HG03066 (cell line): Measurements from ENCODE around the gene PARP3.

Experiments used
- ATAC-seq: cut with Tn5 transposase; IDR thresholded peaks from one replicate; pipeline ENCODE4 v1.9.1; 2021; ENCODE audit warnings: low read depth; ENCODE audit not compliant: unreplicated experiment

PARP3 gene

DNA sequence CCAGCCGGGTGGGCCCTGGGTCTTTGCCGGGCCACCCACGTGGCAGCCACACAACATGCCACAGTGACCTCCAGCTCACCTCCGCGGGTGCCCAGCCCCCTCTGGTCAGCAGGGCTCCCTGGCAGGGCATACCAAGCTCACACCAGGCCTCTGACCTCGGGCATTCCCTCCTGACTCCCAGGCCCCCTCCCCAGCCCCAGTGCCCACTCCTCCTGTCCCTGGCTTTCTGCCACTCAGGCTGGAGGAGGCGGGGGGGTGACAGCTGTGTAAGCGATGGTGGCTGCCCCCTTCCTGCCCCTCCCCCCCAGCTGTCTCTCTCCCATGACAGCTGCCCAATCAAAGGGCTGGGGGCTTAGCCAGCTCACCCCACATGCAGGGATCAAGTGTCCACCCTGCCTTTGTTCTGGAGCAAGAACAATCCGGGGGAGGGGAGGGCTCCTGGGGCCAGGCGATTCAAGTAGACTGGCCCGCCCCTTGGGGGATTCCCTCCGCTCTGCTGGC, 21.8 kb downstream of the PARP3 start:
- ATAC-seq = no peak

DNA sequence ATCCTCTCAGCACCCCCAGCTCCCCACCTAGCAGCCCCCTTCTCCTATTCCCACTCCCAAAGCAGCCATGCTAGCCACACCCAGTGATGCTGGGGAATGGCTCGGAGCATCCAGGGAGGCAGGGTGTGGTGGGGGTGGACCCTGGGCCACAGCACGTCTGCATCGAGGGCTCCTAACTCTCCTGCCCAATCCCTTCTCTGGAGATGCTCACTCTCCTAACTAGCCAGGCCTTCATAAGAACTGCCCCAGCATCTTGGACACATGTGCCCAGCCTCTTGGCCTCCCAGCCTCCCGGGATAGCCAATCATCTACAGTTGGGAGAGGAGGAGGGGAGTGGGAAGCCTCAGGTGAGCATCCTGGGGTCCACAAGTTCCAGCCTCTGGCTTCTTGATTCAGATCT, 22.4 kb downstream of the PARP3 start:
- no peak for ATAC-seq

DNA sequence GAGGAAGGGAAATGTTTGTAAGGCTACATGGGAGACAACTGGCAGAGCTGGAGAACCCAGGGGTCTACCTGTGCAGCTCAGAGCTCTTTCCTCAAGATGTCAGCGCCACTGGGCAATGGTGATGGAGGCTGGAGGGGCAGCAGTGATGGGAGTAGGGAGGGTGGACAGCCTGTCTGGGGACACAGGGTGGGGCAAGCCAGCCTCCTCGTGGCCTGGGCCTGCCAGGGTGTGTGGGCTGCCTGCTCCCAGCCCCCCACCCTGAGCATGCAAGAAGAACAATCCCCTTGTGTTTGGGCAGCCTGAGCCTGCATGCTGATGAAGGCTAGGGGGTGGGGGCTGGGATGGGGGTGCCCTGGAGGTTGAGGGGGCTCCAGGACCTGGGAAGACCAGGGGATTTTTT, 23.9 kb downstream of the PARP3 start:
- ATAC-seq = no peak

DNA sequence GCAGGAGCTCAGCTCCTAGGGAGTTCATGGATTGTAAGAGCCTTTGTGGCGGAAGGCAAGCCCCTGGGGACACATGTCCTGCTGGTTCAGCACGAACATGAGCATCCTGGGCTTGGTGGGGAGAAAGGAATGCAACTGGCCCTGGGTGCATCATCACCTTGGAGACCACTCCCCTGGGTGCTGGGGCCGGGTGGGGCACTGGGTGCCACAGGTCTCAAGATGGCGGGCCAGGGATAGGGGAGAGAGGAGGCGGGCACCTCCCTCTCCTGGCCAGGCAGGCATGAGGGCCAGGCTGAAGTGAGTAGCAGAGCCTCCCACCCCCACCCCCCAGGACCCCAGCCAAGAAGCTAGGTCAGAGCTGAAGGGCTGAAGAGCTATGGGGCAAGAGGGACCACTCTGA, 24.3 kb downstream of the PARP3 start:
- ATAC-seq = no peak

DNA sequence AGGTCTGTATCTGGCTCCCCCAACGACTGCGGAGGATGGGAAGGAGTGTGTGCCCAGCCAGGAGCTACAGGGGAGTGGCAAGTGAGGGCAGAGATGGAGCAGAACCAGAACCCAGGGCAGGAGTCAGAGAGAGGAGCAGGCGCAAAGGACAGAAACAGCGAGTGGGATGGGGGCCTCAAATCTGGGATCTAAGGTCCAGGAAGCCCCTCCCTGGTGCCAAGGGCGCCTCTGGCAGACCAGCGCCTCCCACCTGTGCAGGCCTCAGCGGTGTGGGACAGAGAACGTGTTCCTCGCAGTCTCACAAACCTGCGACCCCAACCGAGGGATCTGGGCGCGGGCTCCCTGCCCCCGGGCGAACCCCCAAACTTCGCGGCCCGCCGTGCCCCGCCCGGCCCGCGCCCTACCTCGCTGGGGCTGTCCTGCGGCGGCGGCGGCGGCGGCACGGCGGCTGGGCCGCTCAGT, 24.8 kb downstream of the PARP3 start:
- peak; percentile 20 for ATAC-seq

DNA sequence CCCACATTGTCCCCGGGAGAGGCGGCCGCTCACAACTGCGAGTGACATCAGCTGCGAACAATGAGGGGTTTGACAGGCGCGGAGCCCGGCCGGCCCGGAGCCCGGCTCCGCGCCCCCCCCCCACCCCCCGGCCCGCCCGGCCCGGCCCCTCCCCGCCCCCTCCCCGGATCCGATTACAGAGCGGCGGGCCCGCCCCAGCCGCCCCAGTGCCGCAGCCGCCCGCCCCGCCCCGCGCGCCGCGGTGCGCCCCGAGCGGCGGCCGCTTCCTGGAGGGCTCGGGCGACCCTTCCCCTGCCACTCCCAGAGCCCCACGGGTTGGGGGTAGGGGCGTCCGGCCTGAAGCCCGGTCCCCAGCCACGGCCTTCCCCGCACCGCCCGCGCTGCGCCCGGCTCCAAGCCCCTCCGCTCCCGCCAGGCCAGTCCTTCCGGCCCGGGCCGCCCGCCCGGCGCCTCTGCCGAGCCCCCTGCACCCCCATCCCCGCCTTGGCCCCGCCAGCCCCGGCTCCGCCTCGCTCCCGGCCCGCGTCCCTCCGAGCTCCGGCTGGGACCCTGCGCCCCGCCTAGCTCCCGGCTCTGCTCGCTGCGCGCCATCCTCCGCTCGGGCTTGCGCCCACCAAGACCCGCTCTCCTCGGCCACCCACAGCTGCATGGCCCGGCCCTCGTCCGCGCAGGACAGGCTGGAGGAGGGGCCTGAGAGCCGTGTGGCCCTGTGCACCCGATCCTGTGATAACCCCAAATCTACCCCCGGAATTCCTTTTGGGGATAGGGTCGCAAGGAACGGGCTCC, 25.4 kb downstream of the PARP3 start, which contains the start of gene PCBP4:
PCBP4 (minus strand) TSS at position 71 of the 786 bp plus-strand sequence. CDS start 6,214 bp downstream, outside the sequence.
- peak; percentile 56 for ATAC-seq

DNA sequence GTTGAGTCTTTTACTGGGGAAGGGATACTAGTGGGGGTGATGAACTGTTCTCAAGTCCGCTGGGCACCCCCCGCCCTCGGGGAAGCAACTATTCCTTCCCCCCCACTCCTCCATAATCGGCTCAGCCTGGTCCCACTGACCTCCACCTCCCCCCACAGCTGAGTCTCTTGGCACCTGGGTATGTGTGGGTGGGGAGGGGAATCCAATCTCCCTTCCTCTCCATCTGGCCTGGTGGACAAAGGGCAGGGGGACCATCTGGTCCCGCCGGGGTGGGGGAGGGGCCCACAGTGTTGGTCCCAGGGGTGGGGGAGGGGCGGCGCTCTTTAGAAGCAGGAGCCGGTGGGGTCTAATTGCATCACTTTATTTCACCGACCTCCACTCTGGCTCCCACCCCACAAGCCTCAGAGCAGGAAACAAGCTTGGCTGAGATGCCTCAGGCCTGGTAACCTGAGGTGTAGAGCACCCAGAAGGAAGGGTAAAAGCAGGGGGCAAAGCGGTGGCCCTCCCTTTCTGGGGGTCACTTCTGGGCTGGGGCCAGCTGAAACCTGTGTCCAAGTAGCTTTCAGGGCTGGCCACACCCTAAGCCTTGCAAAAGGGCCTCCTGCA, 26.1 kb downstream of the PARP3 start:
- no peak for ATAC-seq

DNA sequence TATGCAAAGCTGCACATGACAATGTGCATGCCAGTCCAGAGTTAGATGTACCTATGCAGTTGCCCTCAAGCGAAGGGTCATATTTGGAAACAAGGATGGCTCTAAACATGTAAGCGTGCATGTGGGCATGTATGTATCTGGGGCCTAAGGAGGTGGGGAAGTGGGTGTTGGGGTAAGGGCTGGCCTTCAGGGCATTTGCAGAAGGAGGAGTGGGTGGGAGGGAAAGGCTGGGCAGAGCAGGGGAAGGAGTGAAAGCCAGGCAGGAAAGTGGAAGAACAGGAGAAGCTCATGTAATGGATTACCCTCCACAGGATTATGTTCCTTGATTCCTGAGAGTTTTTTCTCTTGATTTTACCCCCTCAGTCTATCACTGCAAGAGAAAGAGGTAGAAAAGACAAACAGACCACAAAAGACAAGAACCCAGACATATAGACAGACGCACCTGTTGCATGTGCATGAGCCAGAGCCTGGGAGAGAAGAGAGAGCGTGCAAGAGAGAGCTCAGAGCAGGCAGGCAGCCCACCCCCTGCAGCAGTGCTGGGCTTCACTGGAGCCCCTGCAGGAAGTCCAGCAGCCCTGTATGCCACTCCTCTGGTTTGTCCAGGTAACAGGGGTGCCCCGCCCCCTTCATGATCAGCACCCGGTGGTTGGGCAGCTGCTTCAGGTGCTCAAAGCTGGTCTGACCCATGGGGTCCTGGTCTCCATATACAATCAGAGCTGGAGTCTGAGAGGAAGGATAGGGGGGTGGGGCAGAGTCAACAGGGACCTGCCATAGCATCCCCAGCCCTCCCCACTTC, 26.9 kb downstream of the PARP3 start:
- ATAC-seq = no peak

DNA sequence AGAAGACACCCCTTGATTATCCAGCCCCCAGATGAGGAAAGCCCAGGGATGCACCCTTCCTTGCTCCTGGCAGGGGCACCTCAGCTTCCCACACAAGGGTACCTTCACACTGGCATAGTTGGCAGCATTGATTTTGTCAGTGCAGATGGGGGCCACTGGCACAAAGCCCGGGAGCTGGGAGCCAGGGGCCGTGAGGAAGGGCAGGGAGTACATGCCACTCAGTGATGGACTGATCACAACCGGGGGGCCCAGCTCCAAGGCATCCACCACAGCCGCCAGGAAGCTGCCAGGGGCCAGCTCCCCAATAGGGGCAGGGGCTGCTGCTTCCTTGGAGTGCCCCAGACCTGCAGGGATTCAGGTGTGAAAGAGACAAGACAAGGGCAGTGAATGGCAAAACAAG, 27.7 kb downstream of the PARP3 start:
- ATAC-seq = no peak

DNA sequence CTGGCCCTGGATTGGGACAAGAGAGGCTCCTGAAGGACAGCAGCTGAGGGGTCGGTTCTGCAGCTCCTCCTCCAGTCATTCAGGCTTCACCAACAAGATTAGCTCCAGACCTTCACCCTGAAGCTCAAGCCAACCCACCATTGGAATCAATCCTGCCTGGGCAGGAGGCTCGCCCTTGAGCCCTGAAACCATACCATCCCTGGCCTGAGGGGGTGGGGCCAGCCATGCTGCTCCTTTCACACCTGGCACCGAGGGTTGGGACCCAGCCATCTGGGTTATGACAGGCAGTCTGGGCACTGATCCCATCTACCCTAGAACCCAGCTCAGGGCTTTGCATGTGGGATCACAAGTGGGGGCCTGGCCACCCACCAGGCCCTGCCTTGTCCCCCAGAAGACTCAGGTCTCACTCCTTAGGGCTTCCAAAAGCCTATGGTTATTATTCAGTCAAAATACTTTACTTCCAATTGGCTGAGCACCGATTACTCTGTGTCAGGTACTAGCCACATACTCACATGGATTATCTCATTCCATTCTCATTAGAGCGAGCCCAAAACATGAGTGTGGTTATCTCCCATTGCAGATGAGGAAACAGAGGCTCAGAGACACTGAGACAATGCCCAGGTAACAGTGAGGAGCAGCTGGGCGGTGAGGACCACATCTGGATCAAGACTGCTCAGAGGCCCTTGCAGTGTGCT, 28.6 kb downstream of the PARP3 start:
- no peak for ATAC-seq

DNA sequence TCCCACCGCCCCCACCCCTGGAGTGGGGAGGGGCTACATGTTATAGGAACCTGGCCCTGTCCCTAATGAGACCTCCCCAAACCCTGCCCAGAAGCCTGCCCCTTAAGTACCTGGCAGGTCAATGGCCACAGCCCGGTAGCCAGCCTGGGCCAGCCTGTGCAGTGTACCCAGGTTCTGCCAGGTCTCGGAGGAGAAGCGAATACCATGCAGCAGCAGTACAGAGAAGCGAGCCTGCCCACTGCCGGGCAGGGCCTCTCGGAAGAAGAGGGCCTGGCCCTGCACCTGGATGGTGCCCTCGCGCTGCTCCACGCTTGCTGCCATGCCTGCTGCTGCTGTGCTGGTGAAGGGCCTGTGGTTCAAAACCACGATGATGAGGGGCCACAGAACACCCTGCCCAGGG, 29.2 kb downstream of the PARP3 start:
- no peak for ATAC-seq

DNA sequence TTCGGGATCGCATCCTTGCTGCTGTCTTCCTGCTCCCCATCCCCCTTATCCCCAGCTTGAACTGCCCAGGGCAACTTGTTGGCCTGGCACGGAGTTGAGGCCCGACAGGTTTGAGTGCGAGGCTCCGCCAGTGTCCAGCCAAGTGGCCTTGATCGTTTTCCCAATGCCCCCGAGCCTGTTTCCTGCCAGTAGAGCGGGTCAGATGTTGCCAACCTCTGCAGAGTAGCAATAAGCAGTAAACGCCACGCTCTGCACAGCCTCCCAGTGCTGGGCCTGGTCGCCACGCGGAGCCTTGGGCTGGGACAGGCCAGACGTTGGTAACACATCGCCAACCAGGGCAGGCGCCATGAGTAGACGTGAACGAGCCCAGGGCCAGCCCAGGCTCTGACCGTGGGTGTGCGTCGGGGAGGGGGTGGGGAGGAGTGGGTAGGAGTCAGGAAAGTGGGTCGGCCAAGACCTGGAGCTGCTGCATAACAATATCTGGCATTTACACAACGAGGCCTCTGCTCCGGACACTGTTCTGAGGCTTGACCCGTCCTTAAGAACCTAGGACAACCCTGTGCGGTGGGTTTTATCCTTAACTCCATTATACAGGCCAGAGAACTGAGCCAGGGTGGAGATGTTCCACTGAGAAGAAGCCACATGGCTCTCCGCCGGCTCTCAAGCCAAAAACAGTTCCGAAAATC, 32.3 kb downstream of the PARP3 start:
- ATAC-seq = peak; percentile 8

DNA sequence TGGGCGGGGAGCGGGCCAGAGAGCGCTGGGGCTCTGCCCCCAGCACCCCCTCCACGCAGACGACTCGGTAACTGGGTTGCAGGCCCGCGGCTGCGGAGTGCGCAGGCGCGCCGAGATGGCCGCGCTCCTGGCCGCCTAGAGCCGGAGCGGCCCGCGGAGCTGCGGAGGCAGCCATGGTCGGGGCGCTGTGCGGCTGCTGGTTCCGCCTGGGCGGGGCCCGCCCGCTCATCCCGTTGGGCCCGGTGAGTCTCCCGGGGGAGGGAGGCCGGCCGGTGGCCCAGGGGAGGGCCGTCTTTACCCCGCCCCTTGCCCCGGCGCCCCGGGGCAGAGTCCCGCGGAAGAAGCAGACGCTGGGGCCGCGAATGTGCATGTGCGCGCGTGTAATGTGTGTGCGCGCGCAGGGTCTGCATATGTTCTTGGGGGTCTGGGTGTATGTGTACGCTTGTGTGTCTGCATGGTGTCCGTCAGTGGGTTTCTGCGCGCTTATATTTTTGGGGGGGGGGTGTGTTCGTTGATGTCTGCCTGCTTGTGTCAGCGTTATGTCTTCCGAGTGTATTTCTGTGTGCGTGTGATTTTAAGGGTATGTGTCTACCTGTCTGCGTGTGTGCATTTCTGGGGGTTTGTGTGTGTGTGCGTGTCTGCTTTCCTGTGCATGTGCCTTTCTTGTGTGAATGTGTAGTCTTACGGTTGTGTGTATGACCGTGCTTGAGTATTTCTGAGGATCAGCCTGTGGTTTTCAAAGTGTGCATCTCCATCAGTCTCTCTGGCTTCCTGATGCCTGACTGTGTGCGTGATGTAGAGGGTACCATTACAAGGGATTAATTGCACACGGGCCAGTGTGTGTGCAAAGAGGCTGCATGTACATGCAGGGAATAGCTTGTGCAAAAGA, 33.0 kb downstream of the PARP3 start, which contains the start of gene ABHD14A:
ABHD14A (plus strand) TSS at position 102 of the 889 bp plus-strand sequence; CDS start at position 174, 72 bp downstream.
- peak; percentile 50 for ATAC-seq

DNA sequence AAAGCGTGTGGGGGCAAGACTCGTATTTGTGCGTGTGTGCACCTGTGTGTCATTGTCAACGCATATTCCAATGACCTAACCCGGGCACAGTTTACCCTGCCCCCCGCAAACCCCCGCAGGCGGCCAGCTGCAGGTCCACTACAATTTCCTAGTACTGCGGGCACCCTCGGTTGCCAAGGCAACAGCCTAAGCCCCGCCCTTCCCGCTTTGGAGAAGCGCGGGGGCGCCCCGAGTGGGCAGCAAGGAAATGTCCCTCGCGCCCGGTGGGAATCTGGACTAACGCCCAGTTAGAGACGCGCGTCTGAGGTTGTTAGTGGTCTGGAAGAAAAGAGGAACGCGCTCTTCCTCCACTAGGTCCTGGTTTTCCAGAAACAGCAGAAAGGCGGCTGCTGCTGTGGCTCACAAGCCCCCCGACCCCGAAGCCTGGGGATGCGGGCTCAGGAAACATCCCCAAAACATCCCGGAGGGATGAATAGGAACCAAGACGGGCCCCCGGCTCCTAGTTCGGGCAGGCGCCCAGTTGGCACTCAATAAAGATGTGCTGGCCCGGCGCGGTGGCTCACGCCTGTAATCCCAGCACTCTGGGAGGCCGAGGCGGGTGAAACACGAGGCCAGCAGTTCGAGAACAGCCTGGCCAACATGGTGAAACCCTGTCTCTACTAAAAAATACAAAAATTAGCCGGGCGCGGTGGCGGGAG, 33.8 kb downstream of the PARP3 start:
- no peak for ATAC-seq

DNA sequence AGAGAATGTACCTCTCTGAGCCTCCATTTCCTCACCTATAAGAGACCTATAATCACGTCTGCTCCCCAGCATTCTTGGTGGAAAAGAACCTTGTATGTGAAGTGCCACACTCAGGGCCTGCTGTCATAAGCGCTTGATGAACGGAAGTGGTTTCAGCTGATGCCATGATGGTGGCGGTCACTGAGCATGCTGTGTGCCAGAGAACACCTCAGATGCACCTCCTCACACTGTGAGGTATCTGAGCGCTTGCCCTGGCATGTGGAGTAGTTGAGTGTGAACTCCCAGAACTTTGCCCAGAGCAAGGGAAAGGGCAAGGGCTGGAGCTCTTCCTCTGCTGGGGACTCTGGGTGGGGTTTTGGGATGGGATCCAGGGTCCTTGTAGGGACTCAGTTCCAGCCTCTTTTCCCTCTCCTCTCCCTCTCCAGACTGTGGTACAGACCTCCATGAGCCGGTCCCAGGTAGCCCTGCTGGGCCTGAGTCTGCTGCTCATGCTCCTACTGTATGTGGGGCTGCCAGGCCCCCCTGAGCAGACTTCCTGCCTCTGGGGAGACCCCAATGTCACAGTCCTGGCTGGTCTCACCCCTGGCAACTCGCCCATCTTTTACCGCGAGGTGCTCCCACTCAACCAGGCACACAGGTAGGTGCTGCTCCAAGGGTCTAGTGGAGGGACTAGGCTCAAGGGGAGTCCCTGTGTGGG, 35.4 kb downstream of the PARP3 start:
- no peak for ATAC-seq

DNA sequence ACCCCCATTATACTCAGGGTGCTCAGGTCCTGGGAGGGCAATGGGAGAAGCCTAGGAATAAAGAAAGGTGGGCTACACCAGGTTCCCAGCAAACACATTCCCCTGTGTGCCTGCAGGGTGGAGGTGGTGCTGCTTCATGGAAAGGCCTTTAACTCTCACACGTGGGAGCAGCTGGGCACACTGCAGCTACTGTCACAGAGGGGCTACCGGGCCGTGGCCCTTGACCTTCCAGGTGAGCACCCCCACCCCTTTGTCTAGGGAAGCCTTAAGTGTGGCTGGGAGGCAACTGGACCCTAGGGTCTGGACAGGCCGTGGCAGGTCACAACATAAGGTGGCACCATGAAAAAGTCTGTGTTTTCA, 36.0 kb downstream of the PARP3 start:
- no peak for ATAC-seq

DNA sequence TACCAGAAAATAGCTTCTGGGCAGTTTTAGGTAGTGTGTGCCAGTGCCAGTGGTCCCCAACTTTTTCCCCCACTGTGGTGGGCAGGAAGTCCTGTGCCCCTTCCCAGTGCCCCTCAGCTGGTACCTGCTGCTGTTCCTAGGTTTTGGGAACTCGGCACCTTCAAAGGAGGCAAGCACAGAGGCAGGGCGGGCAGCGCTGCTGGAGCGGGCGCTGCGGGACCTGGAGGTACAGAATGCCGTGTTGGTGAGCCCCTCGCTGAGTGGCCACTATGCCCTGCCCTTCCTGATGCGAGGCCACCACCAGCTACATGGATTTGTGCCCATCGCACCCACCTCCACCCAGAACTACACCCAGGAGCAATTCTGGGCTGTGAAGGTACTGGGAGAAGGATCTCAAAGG, 38.1 kb downstream of the PARP3 start:
- no peak for ATAC-seq

DNA sequence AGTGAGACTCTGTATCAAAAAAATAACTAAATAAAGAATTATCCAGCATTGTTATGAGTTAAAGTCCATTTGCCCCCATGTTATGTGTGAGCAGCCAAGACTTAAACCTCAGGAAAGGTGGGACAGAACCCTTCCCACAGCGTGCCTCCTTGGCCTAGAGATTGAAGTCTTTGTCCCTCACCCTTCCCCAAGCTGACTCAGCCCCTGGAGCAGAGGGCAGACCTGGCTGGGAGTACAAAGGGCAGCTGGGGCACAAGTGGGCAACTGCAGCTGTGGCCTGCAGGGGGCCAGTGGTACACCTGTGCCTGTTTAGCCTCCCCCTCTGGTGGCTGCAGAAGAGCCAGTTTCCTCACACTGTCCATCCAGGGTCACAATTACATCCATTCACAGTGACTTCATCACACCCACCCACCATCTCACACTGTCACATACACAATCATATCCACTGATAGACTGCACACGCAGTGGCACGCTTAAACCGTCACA, 40.2 kb downstream of the PARP3 start:
- peak; percentile 48 for ATAC-seq
